ENCODE measurements around the gene CACNA1D.
"Not testable (repeated sequence)": the region's sequence is repeated elsewhere in the genome, so short reads cannot be mapped to it uniquely, and the experiment has no call there.

CACNA1D gene

GRCh38 chr3:53661480-53661879, 167.1 kb downstream of the CACNA1D start:
- H3K27ac ChIP-seq (ENCODE audit: low read length): no peak overlapping the region
- no peak overlapping the region for H3K4me3 ChIP-seq (ENCODE audit: low read length)
- H4K20me1 ChIP-seq (ENCODE audit: insufficient read depth, low read length): no peaks in the 10 kb centered on the region
- no peak overlapping the region for H3K9ac ChIP-seq (ENCODE audit: low read length)
- no peaks in the 10 kb centered on the region for H3K27me3 ChIP-seq (ENCODE audit: low read depth, low read length)
- peaks cover 17% of the 10 kb centered on the region for H3K36me3 ChIP-seq (replicated peaks; ENCODE audit: low read depth, low read length)
- no peak overlapping the region for H3K4me2 ChIP-seq (ENCODE audit: low read length)
- H3K9me3 ChIP-seq (ENCODE audit: insufficient read depth, low read length): peaks cover 40% of the 10 kb centered on the region
- H3K4me1 ChIP-seq (ENCODE audit: low read length): no peaks in the 10 kb centered on the region
- no peaks in the 10 kb centered on the region for H3K79me2 ChIP-seq (ENCODE audit: low read length)
- no peak overlapping the region for H2AFZ ChIP-seq (ENCODE audit: low read depth, low read length)
- no peak for TF ChIP-seq CTCF (IDR thresholded peaks at IDR 0.05; ENCODE audit: low read depth, low read length)
- TF ChIP-seq EZH2phosphoT487 (IDR thresholded peaks at IDR 0.05; ENCODE audit: low read depth): no peak

- not testable (repeated sequence) for H3K79me2 ChIP-seq (ENCODE audit: low read length); H3K9ac ChIP-seq (ENCODE audit: low read length); H3K4me3 ChIP-seq (ENCODE audit: low read length); H3K27me3 ChIP-seq (ENCODE audit: low read depth, low read length); H4K20me1 ChIP-seq (ENCODE audit: insufficient read depth, low read length); H3K27ac ChIP-seq (ENCODE audit: low read length); H2AFZ ChIP-seq (ENCODE audit: low read depth, low read length); H3K4me1 ChIP-seq (ENCODE audit: low read length); H3K4me2 ChIP-seq (ENCODE audit: low read length)
- H3K36me3 ChIP-seq (replicated peaks; ENCODE audit: low read depth, low read length): peaks cover 17% of the 10 kb centered on the region
- peaks cover 27% of the 10 kb centered on the region for H3K9me3 ChIP-seq (ENCODE audit: insufficient read depth, low read length)
Measured at GRCh38 chr3:53664812-53665211, 170.4 kb downstream of the CACNA1D start.

DNA sequence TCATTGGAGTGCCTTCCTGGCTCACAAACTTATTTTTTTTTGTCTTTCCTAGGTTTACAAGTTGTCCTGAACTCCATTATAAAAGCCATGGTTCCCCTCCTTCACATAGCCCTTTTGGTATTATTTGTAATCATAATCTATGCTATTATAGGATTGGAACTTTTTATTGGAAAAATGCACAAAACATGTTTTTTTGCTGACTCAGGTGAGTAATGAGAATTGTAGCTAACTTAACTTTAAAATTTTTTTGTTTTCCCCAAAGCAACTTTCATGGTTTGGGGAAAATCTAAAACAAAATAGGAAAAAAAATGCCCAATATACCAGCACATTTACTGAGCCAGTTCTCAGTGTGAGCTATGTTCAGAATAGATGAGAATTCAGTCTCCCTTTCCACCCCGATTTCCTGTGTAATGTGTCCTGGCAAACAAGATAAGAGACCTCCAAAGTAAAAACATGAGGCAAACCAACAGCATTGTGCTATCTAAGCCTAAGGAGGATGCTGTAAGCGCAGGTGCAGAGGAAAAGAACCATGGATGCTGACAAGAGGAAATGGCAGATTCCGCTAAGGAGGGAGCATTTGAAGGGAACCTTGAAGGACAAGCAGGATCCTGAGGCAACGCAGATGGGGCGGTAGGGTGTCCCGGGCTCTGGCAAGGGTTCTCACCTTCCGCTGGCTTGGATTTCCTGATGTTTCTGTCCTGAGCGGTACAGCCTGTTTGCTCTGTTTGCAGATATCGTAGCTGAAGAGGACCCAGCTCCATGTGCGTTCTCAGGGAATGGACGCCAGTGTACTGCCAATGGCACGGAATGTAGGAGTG, 171.4 kb downstream of the CACNA1D start:
- H4K20me1 ChIP-seq (ENCODE audit: insufficient read depth, low read length): no peaks in the 10 kb centered on the region
- H3K36me3 ChIP-seq (replicated peaks; ENCODE audit: low read depth, low read length): peaks cover 14% of the 10 kb centered on the region
- no peak overlapping the region for H2AFZ ChIP-seq (ENCODE audit: low read depth, low read length)
- H3K79me2 ChIP-seq (ENCODE audit: low read length): no peaks in the 10 kb centered on the region
- no peak overlapping the region for H3K27ac ChIP-seq (ENCODE audit: low read length)
- H3K9ac ChIP-seq (ENCODE audit: low read length): no peak overlapping the region
- H3K4me1 ChIP-seq (ENCODE audit: low read length): no peaks in the 10 kb centered on the region
- no peak overlapping the region for H3K4me3 ChIP-seq (ENCODE audit: low read length)
- no peak for TF ChIP-seq CTCF (IDR thresholded peaks at IDR 0.05; ENCODE audit: low read depth, low read length)
- TF ChIP-seq EZH2phosphoT487 (IDR thresholded peaks at IDR 0.05; ENCODE audit: low read depth): no peak
- H3K27me3 ChIP-seq (ENCODE audit: low read depth, low read length): no peaks in the 10 kb centered on the region
- H3K4me2 ChIP-seq (ENCODE audit: low read length): no peak overlapping the region
- H3K9me3 ChIP-seq (ENCODE audit: insufficient read depth, low read length): peaks cover 21% of the 10 kb centered on the region

GRCh38 chr3:53668872-53669271, 174.5 kb downstream of the CACNA1D start:
- H3K4me3 ChIP-seq (ENCODE audit: low read length): no peak overlapping the region
- no peaks in the 10 kb centered on the region for H3K9me3 ChIP-seq (ENCODE audit: insufficient read depth, low read length)
- no peak overlapping the region for H3K27ac ChIP-seq (ENCODE audit: low read length)
- no peak overlapping the region for H3K9ac ChIP-seq (ENCODE audit: low read length)
- no peaks in the 10 kb centered on the region for H4K20me1 ChIP-seq (ENCODE audit: insufficient read depth, low read length)
- H3K36me3 ChIP-seq (replicated peaks; ENCODE audit: low read depth, low read length): no peaks in the 10 kb centered on the region
- no peaks in the 10 kb centered on the region for H3K27me3 ChIP-seq (ENCODE audit: low read depth, low read length)
- H3K4me1 ChIP-seq (ENCODE audit: low read length): no peaks in the 10 kb centered on the region; the same call in 1 of the 2 replicates
- H2AFZ ChIP-seq (ENCODE audit: low read depth, low read length): no peak overlapping the region
- no peak overlapping the region for H3K4me2 ChIP-seq (ENCODE audit: low read length)
- no peaks in the 10 kb centered on the region for H3K79me2 ChIP-seq (ENCODE audit: low read length)
- no peak for TF ChIP-seq EZH2phosphoT487 (IDR thresholded peaks at IDR 0.05; ENCODE audit: low read depth)
- TF ChIP-seq CTCF (IDR thresholded peaks at IDR 0.05; ENCODE audit: low read depth, low read length): peak; percentile 77

All from OCI-LY3 (cell line).